ACC112 (cell line): ENCODE measurements around the gene KRT6B.
"Not testable (repeated sequence)": the region's sequence is repeated elsewhere in the genome, so short reads cannot be mapped to it uniquely, and the experiment has no call there.

Source experiments
- H2AFZ ChIP-seq: fragments of 200-600 bp; sonication (generic); one replicate; pipeline ENCODE4 v1.6.0; 2017; ENCODE audit warnings: antibody characterized with exemption, low read length; ENCODE audit not compliant: unreplicated experiment
- H3K27ac ChIP-seq: fragments of 200-600 bp; sonication (generic); 2 replicates; pipeline ENCODE4 v1.5.1; 2014; ENCODE audit warnings: low read depth, mild to moderate bottlenecking, antibody characterized with exemption, low read length, moderate library complexity
- H3K27me3 ChIP-seq: fragments of 200-600 bp; sonication (generic); 2 replicates; pipeline ENCODE4 v1.6.1; 2014; ENCODE audit warnings: mild to moderate bottlenecking, antibody characterized with exemption, low read length, moderate library complexity, mixed read lengths; ENCODE audit not compliant: insufficient read depth
- H3K36me3 ChIP-seq: fragments of 200-600 bp; sonication (generic); 2 replicates; pipeline ENCODE4 v1.6.1; 2016; ENCODE audit warnings: mild to moderate bottlenecking, antibody characterized with exemption, low read length, moderate library complexity, mixed read lengths; ENCODE audit not compliant: insufficient read depth
- H3K4me1 ChIP-seq: fragments of 200-600 bp; sonication (generic); one replicate; pipeline ENCODE4 v1.6.1; 2016; ENCODE audit warnings: low read length, mixed read lengths; ENCODE audit not compliant: insufficient read depth, unreplicated experiment, control insufficient read depth
- H3K4me3 ChIP-seq: fragments of 200-600 bp; sonication (generic); 2 replicates; pipeline ENCODE4 v1.5.1; 2014; ENCODE audit warnings: mild to moderate bottlenecking, low read depth, low read length
- H3K79me2 ChIP-seq: fragments of 200-600 bp; sonication (generic); one replicate; pipeline ENCODE4 v1.6.0; 2016; ENCODE audit warnings: low read length; ENCODE audit not compliant: control insufficient read depth, unreplicated experiment, insufficient read depth

The KRT6B gene

DNA sequence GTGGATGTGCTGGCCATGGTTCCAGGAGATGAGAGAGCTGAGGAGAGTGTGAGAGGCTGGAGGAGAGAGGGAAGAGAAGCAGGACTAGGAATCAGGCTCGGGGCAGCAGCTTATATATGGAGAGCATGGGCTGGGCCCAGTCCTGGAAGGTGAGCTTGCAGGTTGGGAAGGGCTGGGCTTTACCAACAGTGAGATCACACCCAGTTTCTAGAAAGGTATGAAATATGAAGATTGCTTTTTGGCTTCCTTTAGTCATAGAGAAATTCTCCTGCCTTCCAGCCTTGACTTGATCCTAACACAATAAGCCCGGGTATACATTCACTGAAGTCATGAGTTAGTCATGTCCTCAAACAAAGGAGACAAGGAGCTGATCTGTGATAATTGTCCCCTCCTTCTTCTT is 41.2 kb upstream of the KRT6B start, which contains the start of gene KRT6A:
Gene KRT6A (minus strand): TSS at position 86 of the 400 bp plus-strand sequence. CDS start 69 bp downstream, at position 17.
- H3K27ac ChIP-seq: peak within 1 kb of the TSS; percentile 98
- no peaks in the 10 kb centered on the region for H3K36me3 ChIP-seq
- H3K4me1 ChIP-seq: peaks cover 50% of the 10 kb centered on the region

DNA sequence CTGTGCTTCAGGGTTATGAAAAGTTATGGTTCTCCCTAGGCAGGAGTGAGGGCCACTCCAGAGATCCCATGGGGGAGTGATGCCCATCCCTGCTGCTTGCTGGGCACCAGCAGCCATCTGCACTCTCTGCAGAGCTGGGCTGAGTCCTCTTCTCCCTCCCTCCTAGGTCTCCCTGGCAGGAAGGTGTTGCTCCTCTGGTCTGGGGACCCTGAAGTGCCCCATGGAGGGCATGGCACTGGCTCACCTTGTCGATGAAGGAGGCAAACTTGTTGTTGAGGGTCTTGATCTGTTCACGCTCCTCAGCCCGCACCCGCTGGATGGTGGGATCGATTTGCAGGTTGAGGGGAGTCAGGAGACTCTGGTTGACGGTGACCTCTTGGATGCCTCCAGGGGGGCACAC is 40.5 kb upstream of the KRT6B start:
- H3K27ac ChIP-seq, H3K4me3 ChIP-seq, H3K36me3 ChIP-seq, H3K27me3 ChIP-seq, H2AFZ ChIP-seq, H3K79me2 ChIP-seq: not testable (repeated sequence)
- peaks cover 45% of the 10 kb centered on the region for H3K4me1 ChIP-seq

More for the DNA sequence above, 41.2 kb upstream of the KRT6B start, which contains the start of gene KRT6A:
- no peak within 1 kb of the TSS for H3K4me3 ChIP-seq
- no peaks in the 10 kb centered on the region for H3K27me3 ChIP-seq
- H3K79me2 ChIP-seq: no peaks in the 10 kb centered on the region
- no peak within 1 kb of the TSS for H2AFZ ChIP-seq

DNA sequence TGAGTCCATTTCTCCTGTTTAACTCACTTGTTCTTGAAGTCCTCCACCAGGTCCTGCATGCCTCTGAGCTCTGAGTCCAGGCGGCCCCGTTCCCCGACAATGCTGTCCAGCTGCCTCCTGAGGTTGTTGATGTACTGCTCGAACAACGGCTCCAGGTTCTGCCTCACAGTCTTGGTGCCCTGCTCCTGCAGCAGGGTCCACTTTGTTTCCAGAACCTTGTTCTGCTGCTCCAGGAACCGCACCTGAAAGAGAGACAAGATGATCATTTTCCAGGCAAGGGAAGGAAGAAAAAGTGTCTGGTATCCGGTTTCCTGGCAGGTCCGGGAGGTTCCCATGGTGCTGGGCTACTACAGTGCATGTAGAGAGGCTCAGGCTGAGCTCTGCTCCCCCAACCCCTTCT is 39.5 kb upstream of the KRT6B start:
- not testable (repeated sequence) for H3K4me3 ChIP-seq, H3K79me2 ChIP-seq, H2AFZ ChIP-seq, H3K27me3 ChIP-seq, H3K27ac ChIP-seq, H3K36me3 ChIP-seq
- peaks cover 36% of the 10 kb centered on the region for H3K4me1 ChIP-seq

DNA sequence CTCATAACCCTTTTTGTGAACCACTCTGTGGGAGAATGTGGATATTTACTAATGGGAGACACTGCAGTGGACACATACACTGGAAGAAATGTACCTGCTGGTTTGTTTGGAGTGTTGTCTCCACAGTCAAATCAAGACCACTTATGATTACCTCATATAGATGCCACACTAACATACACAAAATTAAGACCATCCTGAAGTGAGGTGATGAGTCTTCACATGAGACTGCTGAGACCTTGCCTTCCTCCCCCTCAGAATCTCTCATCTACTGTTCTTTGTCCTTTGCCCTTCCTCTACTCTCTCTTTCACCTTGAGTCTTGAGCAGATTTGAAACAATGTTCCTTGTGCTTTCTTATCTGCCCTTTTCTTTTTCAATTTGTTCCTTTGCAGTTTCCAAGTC is 36.8 kb upstream of the KRT6B start:
- no peaks in the 10 kb centered on the region for H3K36me3 ChIP-seq
- H3K4me3 ChIP-seq: no peak overlapping the region
- no peaks in the 10 kb centered on the region for H3K27me3 ChIP-seq
- peaks cover 9% of the 10 kb centered on the region for H3K4me1 ChIP-seq
- no peak overlapping the region for H2AFZ ChIP-seq
- no peaks in the 10 kb centered on the region for H3K79me2 ChIP-seq
- H3K27ac ChIP-seq: no peak overlapping the region

DNA sequence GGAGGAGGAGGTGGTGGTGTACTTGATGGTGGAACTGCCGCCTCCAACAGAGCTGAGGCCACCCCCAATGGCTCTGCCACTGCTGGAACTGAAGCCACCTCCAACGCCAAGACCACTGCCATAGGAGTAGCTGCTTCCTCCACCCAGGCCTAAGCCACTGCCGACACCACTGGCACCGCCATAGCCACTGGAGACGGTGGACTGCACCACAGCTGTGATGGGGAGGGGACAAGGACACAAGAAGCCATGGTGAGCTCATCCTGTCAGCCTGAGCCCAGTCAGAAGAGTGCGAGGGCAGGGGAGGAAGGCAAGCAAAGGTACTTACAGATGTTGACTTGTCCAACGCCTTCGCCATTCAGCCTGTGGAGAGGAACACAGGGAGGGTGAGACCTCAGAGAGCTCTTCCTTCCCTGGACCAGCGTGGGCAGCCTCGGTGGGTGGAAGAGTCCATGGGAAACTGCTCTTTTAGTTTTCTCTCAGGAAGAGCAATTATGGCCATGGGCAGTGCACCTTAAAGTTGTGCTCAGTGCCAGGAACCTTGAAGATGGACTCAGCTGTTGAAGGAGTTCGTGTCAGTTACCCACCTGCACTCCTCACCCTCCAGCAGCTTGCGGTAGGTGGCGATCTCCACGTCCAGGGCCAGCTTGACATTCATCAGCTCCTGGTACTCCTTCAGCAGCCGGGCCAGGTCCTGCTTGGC is 35.9 kb upstream of the KRT6B start:
- H3K4me1 ChIP-seq, H3K27me3 ChIP-seq, H3K79me2 ChIP-seq, H3K27ac ChIP-seq, H3K4me3 ChIP-seq, H2AFZ ChIP-seq, H3K36me3 ChIP-seq: not testable (repeated sequence)

DNA sequence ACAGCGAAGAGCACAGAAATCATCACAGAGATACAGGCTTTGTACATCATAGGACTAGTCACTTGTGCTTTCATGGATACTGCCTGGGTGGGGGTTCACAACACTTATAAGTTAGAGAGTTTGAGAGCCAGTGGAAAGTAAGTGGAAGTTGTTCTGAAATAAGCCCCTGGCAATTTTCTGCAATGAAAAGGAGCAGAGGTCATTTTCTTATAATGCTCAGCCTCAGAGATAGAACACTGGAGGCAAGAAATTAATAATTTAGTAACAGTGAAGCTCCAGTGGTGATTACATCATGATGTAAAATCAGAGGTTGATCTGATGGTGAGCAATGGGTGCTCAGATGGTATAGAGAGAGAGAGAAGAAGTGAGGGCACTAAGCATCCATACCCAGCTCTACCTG is 35.3 kb upstream of the KRT6B start:
- Histone ChIP-seq H3K36me3 (no peaks in the 10 kb centered on the region), H3K4me3 (no peak overlapping the region), H3K79me2 (no peaks in the 10 kb centered on the region), H3K27me3 (no peaks in the 10 kb centered on the region), H3K27ac (no peak overlapping the region), H2AFZ (no peak overlapping the region), H3K4me1 (no peaks in the 10 kb centered on the region)

DNA sequence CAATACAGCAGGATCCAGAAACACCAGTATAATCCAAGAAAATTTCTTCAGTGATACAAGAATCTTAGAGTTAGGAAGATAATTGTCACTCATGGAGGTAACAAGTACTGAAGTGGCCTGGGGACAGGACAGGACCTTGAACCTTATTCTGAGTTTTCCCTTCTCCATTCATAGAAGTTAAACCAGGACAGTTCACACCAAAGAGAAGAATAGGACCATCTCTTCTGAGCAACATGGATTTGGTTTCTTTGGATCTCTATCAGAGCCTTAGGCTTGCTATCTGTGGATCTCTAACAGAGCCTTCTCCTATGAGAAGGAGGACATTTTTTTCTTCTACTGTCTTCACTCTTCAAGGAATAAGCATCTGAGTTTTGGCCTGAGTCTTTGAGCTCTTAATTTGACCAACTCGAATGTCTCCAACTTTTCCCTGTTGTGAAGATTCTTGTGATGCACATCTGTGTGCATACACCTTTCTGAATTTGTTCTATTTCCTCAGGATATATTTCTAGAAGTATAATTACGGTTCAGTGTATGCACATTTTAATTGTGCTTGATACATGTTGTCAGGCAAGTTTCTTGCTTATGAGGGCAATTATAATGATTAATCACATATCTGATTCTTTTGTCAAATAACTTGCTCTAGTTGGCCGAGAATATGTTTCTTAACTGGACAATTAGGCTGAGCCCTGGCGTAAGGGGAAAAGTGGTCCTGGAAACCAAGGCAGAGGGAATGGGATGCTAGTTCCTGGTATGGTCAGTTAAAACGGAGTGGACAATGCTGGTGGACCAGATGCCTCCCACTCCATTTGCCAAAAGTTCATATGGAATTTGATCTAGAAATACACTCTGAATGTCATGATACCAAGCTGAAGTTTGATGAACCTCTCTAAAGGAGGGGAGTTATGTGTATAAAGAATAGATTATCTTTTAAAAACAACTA is 34.5 kb upstream of the KRT6B start:
- H3K27ac ChIP-seq: no peak overlapping the region
- H3K27me3 ChIP-seq: no peaks in the 10 kb centered on the region
- H3K4me1 ChIP-seq: no peaks in the 10 kb centered on the region
- H3K79me2 ChIP-seq: no peaks in the 10 kb centered on the region
- no peak overlapping the region for H2AFZ ChIP-seq
- no peaks in the 10 kb centered on the region for H3K36me3 ChIP-seq
- H3K4me3 ChIP-seq: no peak overlapping the region

DNA sequence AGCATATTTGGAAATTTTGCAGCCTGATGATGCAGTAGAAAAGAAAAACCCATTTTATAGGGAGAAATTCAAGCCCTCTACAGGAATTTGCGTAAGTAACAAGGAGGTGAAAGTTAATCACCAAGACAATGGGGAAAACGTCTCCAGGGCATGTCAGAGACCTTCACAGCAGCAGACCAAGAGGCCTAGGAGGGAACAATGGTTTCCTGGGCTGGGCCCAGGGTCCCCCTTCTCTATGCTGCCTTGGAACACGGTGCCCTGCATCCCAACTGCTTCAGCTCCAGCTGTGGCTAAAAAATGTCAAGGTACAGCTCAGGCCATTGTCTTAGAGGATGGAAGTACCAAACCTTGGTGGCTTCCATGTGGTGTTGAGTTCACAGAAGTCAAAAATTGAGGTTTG is 28.1 kb upstream of the KRT6B start:
- H3K27me3 ChIP-seq: no peaks in the 10 kb centered on the region
- H3K79me2 ChIP-seq: no peaks in the 10 kb centered on the region

DNA sequence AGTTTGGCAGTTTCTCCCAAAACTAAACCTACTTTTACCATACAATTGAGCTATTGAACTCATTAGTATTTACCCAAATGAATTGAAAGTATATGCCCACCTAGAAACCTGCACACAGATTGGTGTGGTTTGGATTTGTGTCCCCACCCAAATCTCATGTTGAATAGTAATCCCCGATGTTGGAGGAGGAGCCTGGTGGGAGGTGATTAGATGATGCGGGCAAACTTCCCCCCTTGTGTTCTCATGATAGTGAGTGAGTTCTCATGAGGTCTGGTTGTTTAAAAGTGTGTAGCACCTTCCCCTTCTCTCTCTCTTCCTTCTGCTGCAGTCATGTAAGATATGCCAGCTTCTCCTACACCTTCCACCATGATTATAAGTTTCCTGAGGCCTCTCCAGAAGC is 25.7 kb upstream of the KRT6B start:
- no peaks in the 10 kb centered on the region for H3K79me2 ChIP-seq
- H3K27me3 ChIP-seq: no peaks in the 10 kb centered on the region
- no peaks in the 10 kb centered on the region for H3K4me1 ChIP-seq
- no peaks in the 10 kb centered on the region for H3K36me3 ChIP-seq
- H3K4me3 ChIP-seq: no peak overlapping the region
- H3K27ac ChIP-seq: no peak overlapping the region
- H2AFZ ChIP-seq: no peak overlapping the region

More for the DNA sequence above, 28.1 kb upstream of the KRT6B start:
- H2AFZ ChIP-seq: no peak overlapping the region
- H3K27ac ChIP-seq: no peak overlapping the region
- no peaks in the 10 kb centered on the region for H3K4me1 ChIP-seq
- H3K4me3 ChIP-seq: no peak overlapping the region
- H3K36me3 ChIP-seq: no peaks in the 10 kb centered on the region

DNA sequence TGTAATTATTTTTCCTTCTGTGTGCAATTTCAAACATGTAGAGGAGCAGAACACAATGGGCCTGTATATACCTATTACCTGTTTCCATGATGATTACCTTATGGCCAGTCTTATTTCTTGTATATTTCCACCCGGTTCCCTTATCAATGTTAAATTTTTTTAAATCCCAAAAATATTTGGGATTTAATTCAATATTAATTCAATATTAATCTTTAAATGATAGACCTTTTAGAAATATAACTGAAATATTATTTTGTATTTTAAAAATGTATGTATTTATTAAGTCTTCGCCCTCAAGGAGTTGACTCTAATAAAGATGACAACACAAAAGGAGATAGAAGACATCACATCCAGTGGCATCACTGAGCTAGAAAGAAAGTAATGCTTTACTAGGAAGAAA is 22.3 kb upstream of the KRT6B start:
- H3K27ac ChIP-seq: no peak overlapping the region
- H3K27me3 ChIP-seq: no peaks in the 10 kb centered on the region
- no peaks in the 10 kb centered on the region for H3K36me3 ChIP-seq
- H3K79me2 ChIP-seq: no peaks in the 10 kb centered on the region
- H3K4me3 ChIP-seq: no peak overlapping the region
- no peaks in the 10 kb centered on the region for H3K4me1 ChIP-seq
- no peak overlapping the region for H2AFZ ChIP-seq

DNA sequence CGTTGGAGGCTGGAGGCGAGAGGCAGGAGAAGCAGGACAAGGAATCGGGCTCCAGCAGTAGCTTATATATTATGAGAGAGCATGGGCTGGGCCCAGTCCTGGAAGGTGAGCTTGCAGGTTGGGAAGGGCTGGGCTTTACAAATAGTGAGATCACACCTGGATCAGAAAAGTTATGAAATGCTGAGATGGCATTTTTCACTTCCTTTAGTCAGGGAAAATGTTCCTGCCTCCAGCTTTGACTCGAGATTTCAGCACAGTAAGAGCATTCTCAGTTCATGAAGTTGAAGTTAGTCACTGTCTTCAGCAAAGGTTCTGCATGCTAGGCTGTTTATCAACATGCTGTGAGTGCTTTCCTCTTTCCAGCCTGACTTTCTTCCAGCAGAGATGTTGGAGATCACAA is 21.8 kb upstream of the KRT6B start, which contains the start of gene KRT6C:
Gene KRT6C (minus strand): TSS at position 38 of the 400 bp plus-strand sequence. CDS start 68 bp downstream, outside the sequence.
- Histone ChIP-seq H2AFZ (no peak within 1 kb of the TSS), H3K79me2 (no peaks in the 10 kb centered on the region), H3K36me3 (no peaks in the 10 kb centered on the region), H3K27ac (no peak within 1 kb of the TSS), H3K4me1 (no peaks in the 10 kb centered on the region), H3K4me3 (no peak within 1 kb of the TSS), H3K27me3 (no peaks in the 10 kb centered on the region)
